Suppressor macrophage treated with lipopolysaccharide for 1 hour (primary cell): Measurements from ENCODE around the gene ELAC2.
"Not testable (repeated sequence)": the region's sequence is repeated elsewhere in the genome, so short reads cannot be mapped to it uniquely, and the experiment has no call there.

Experiments
- DNase-seq, 3 donors: peaks; one replicate each; pipeline ENCODE4 v3.0.0-alpha.2; 2020 to 2022

Gene ELAC2

GRCh38 chr17:12987120-12987519 lies 30.7 kb downstream of the ELAC2 start:
- no peak for DNase-seq

- no peak for DNase-seq
Measured at GRCh38 chr17:12985431-12986293, 32.2 kb downstream of the ELAC2 start.

- no peak for DNase-seq
Measured at GRCh38 chr17:12983991-12984884, 33.6 kb downstream of the ELAC2 start.

GRCh38 chr17:12982224-12982623 lies 35.6 kb downstream of the ELAC2 start:
- DNase-seq = no peak

- no peak for DNase-seq
Measured at GRCh38 chr17:12979826-12980500, 37.9 kb downstream of the ELAC2 start.

GRCh38 chr17:12979246-12979645 lies 38.6 kb downstream of the ELAC2 start:
- DNase-seq = no peak

GRCh38 chr17:12978787-12979186 lies 39.0 kb downstream of the ELAC2 start:
- not testable (repeated sequence) for DNase-seq

- no peak for DNase-seq
Measured at GRCh38 chr17:12977008-12977751, 40.6 kb downstream of the ELAC2 start.

GRCh38 chr17:12974005-12974531 lies 43.8 kb downstream of the ELAC2 start:
- DNase-seq = no peak

GRCh38 chr17:12973496-12974004 lies 44.3 kb downstream of the ELAC2 start:
- no peak for DNase-seq

GRCh38 chr17:12967962-12968361 lies 49.9 kb downstream of the ELAC2 start:
- DNase-seq = no peak

- DNase-seq = no peak
Measured at GRCh38 chr17:12966413-12966812, 51.4 kb downstream of the ELAC2 start.

GRCh38 chr17:12965988-12966387 lies 51.8 kb downstream of the ELAC2 start:
- no peak for DNase-seq

GRCh38 chr17:12964840-12965239 lies 53.0 kb downstream of the ELAC2 start:
- DNase-seq = no peak

GRCh38 chr17:12964162-12964561 lies 53.7 kb downstream of the ELAC2 start:
- no peak for DNase-seq

- no peak for DNase-seq
Measured at GRCh38 chr17:12963505-12963904, 54.3 kb downstream of the ELAC2 start.

GRCh38 chr17:12961655-12962054 lies 56.2 kb downstream of the ELAC2 start:
- DNase-seq = no peak

GRCh38 chr17:12959441-12959840 lies 58.4 kb downstream of the ELAC2 start:
- DNase-seq = no peak

GRCh38 chr17:12958786-12959185 lies 59.0 kb downstream of the ELAC2 start:
- no peak for DNase-seq

- DNase-seq = no peak
Measured at GRCh38 chr17:12955521-12955920, 62.3 kb downstream of the ELAC2 start.

- DNase-seq = no peak
Measured at GRCh38 chr17:12953156-12953555, 64.7 kb downstream of the ELAC2 start.

- DNase-seq = no peak
Measured at GRCh38 chr17:12952012-12952411, 65.8 kb downstream of the ELAC2 start.
